ENCODE measurements around the gene GDI1. TPM values are rescaled to one million over a fixed set of nuclear protein-coding genes. Genes with fewer than 3 reads are reported as not detected.

GDI1 gene
- total RNA-seq, 1 donor = 106 TPM

GRCh38 chrX:154482786-154483185 is 45.8 kb downstream of the GDI1 start:
- DNase-seq (ENCODE audit: low read depth) = no peak
- no peak overlapping the region for H3K4me3 ChIP-seq (ENCODE audit: low read depth, low read length)
- TF ChIP-seq, protein P1, sequence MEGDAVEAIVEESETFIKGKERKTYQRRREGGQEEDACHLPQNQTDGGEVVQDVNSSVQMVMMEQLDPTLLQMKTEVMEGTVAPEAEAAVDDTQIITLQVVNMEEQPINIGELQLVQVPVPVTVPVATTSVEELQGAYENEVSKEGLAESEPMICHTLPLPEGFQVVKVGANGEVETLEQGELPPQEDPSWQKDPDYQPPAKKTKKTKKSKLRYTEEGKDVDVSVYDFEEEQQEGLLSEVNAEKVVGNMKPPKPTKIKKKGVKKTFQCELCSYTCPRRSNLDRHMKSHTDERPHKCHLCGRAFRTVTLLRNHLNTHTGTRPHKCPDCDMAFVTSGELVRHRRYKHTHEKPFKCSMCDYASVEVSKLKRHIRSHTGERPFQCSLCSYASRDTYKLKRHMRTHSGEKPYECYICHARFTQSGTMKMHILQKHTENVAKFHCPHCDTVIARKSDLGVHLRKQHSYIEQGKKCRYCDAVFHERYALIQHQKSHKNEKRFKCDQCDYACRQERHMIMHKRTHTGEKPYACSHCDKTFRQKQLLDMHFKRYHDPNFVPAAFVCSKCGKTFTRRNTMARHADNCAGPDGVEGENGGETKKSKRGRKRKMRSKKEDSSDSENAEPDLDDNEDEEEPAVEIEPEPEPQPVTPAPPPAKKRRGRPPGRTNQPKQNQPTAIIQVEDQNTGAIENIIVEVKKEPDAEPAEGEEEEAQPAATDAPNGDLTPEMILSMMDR (IDR thresholded peaks at IDR 0.05; ENCODE audit: insufficient read depth, low read depth, low read length) = no peak

DNA sequence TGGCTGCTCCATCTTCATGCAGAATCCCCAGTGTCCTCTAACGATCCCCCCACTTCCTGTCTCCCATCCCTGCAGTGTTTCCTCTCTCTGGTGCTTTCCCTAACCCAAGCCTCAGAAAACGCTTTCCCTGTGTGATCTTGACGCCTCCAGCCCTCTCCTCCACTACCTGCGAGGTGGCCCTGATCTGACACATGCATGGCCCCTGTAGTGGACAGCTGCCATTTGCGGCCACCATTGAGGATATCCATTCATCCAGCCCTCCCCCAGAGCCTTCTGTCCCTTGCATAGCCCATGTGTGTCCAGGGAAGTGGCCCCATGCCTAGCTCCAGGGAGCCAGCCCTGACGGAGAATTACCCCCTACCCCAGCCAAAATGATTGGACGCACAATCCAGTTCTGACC is 46.4 kb downstream of the GDI1 start:
- DNase-seq (ENCODE audit: low read depth) = no peak
- H3K4me3 ChIP-seq (ENCODE audit: low read depth, low read length) = no peak overlapping the region
- TF ChIP-seq, protein P1 (IDR thresholded peaks at IDR 0.05; ENCODE audit: insufficient read depth, low read depth, low read length) = no peak

- H3K4me3 ChIP-seq (ENCODE audit: low read depth, low read length) = no peak overlapping the region
- no peak for DNase-seq (ENCODE audit: low read depth)
- TF ChIP-seq, protein P1 (IDR thresholded peaks at IDR 0.05; ENCODE audit: insufficient read depth, low read depth, low read length) = no peak
Observed at GRCh38 chrX:154484255-154485149, 47.5 kb downstream of the GDI1 start.

- TF ChIP-seq, protein P1 (IDR thresholded peaks at IDR 0.05; ENCODE audit: insufficient read depth, low read depth, low read length) = no peak
- no peak for DNase-seq (ENCODE audit: low read depth)
- peak overlapping the region; percentile 62 for H3K4me3 ChIP-seq (ENCODE audit: low read depth, low read length)
Observed at GRCh38 chrX:154485150-154486051, 48.4 kb downstream of the GDI1 start.

DNA sequence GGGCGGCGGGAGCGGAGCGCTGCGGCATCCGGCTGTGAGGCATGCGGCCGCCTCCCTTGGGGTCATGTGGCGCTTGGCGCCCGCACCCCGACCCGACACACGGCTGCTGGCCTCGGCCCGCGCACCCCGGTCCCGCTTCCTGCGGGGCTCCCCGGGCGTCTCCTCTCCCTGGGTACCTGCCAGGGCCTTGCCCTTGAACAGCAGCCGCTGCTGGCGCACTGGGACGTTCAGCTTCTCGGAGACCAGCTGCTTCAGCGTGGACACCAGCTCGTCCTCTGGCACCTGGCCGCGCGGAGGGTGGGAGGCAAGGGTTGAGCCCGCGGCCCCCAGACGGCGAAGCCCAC is 49.1 kb downstream of the GDI1 start:
- peak; percentile 14 for DNase-seq (ENCODE audit: low read depth)
- peak overlapping the region; percentile 62 for H3K4me3 ChIP-seq (ENCODE audit: low read depth, low read length)
- TF ChIP-seq, protein P1 (IDR thresholded peaks at IDR 0.05; ENCODE audit: insufficient read depth, low read depth, low read length) = no peak

DNA sequence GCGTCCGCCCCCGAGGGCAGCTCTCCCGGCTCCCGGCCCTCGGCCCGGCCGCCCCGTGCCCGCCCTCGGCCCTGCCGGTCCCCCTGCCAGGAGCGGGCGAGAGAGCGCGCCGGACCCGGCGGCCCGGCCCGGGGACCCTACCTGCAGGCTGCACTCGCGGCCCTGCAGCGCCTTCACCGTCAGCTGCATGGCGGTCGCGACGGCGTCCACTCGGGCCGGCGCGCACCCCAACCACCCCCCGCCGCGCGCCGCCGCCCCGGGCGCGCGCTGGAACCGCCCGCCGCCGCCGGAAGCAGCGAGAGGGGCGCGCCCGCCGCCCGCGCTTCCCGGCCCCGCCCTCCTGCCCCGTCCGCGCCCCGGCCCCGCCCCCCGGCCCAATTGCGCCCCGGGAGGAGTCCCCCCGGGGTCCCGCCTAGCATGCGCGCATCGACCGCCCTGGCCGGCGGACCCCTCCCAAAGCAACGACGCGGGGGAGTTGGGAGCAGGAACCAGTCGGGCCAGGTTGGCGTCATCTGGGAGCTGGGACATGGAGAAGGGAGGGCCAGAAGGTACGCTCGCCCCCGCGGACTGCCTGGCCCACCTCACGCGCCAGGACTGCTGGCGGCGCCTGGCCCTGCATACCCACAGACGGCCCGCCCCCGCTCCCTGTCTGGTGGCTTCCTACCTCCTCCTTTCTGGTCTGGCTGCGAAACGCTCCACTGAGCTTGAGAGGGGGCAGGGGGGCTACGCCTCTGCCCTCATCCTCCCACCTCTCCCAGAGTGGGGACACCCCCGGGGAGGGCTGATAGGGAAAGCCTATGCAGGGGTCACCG is 49.6 kb downstream of the GDI1 start, which contains the start of gene UBL4A:
UBL4A (minus strand) TSS at position 220 of the 812 bp plus-strand sequence; CDS start at position 189, 31 bp downstream.
- H3K4me3 ChIP-seq (ENCODE audit: low read depth, low read length) = peak within 1 kb of the TSS; percentile 62
- TF ChIP-seq, protein P1 (IDR thresholded peaks at IDR 0.05; ENCODE audit: insufficient read depth, low read depth, low read length) = no peak
- peak; percentile 52 for DNase-seq (ENCODE audit: low read depth)
